Measurements from ENCODE around the gene RABL6.

RABL6 gene

GRCh38 chr9:136849038-136849959 is 41.6 kb downstream of the RABL6 start, which contains the start of gene PHPT1:
Gene PHPT1, plus strand, starts transcription at chr9:136849409. Its CDS starts 22 bp downstream, at chr9:136849431.
- FAIRE-seq = peak; percentile 95

- FAIRE-seq = no peak
These were observed 42.5 kb downstream of the RABL6 start for GRCh38 chr9:136849960-136850865.

GRCh38 chr9:136850866-136851775 is 43.4 kb downstream of the RABL6 start:
- no peak for FAIRE-seq

- FAIRE-seq = no peak
These were observed 44.4 kb downstream of the RABL6 start, which contains the start of gene MAMDC4 for GRCh38 chr9:136851941-136852663. Gene MAMDC4, plus strand, starts transcription at chr9:136852346. Its CDS starts 71 bp downstream, at chr9:136852417.

GRCh38 chr9:136852664-136853595 is 45.2 kb downstream of the RABL6 start:
- no peak for FAIRE-seq

GRCh38 chr9:136853596-136854112 is 45.9 kb downstream of the RABL6 start:
- FAIRE-seq = no peak

- no peak for FAIRE-seq
These were observed 46.5 kb downstream of the RABL6 start for GRCh38 chr9:136854113-136854841.

- FAIRE-seq = no peak
These were observed 47.2 kb downstream of the RABL6 start for GRCh38 chr9:136854842-136855460.

- FAIRE-seq = no peak
These were observed 47.8 kb downstream of the RABL6 start for GRCh38 chr9:136855461-136856078.

GRCh38 chr9:136856079-136856476 is 48.3 kb downstream of the RABL6 start:
- FAIRE-seq = no peak

- FAIRE-seq = no peak
These were observed 48.9 kb downstream of the RABL6 start for GRCh38 chr9:136856541-136857141.

- no peak for FAIRE-seq
These were observed 49.4 kb downstream of the RABL6 start for GRCh38 chr9:136857166-136857565.

GRCh38 chr9:136857581-136858412 is 50.0 kb downstream of the RABL6 start:
- no peak for FAIRE-seq

- FAIRE-seq = no peak
These were observed 50.7 kb downstream of the RABL6 start for GRCh38 chr9:136858452-136858843.

- FAIRE-seq = no peak
These were observed 51.4 kb downstream of the RABL6 start for GRCh38 chr9:136858844-136859757.

- FAIRE-seq = no peak
These were observed 52.8 kb downstream of the RABL6 start for GRCh38 chr9:136860529-136860928.
